Measurements from ENCODE around the gene SIPA1L3. TPM values are rescaled to one million over a fixed set of nuclear protein-coding genes. Genes with fewer than 3 reads are reported as not detected.

SIPA1L3 gene
- total and polyA plus RNA-seq, 2 of the 13 experiments (the other 11 are each of a cell fraction or from before 2014, with no cell fraction given) = 5.5 to 7.7 TPM

DNA sequence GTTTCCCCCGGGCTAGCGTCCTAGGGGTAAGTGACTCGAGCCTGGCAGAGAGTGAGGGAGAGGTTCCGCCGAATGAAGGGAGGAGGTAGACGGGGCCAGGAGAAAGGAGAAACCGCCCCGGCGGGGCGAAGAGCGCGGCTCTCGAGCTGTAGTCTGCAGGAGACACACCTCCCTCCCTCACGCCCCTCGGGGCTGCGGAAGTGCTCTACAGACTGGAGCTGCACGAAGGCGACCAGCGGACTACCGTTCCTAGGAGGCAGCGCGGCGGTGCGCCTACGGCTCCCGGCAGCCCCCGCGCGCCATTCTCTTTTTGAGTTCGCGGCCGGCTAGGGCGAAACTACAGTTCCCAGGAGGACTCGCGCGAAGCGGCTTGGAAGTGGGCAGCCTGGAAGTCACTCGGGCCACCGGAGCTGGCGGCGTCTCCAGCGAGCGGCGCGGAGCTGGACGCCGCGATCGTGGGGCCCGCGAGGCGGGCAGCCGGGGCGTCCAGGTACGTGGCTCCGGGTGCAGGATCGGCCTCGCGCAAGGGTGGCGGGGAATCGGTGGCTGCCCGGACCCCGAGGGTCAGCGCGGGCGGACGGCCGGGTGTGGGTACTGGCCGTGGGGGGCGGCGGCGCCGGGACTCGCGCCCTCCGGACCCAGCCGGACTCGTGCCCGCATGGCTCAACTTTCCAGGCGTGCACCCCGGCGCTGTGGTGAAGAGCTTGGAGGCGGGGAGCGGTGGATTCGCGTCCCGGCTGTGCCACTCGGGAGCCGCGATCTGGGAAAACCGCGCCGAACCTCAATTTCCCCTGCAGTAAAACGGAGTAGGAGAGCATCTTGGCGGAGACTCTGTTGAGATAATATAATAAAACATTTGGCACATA is at the start of gene SIPA1L3 (continued):
- TF ChIP-seq HMGXB4 (CRISPR knock-in tag; IDR thresholded peaks at IDR 0.05; ENCODE audit: borderline replicate concordance in 1 of 2, low read depth in 1 of 2) (peak in 1 of 2 experiments; percentile 67; a peak in 1 of 4 replicates), ZNF24 (IDR thresholded peaks at IDR 0.05) (no peak), NR2C2 (CRISPR knock-in tag; IDR thresholded peaks at IDR 0.05; ENCODE audit: borderline replicate concordance) (peak; percentile 79), ARHGAP35 (CRISPR knock-in tag; IDR thresholded peaks at IDR 0.05; ENCODE audit: borderline replicate concordance) (no peak), NAIF1 (CRISPR knock-in tag; IDR thresholded peaks at IDR 0.05; ENCODE audit: borderline replicate concordance) (no peak), MYNN (CRISPR knock-in tag; IDR thresholded peaks at IDR 0.05; ENCODE audit: low read depth) (no peak), ZNF761 (CRISPR knock-in tag; conservative IDR thresholded peaks at IDR 0.05) (0 out of 2 replicates have a peak, but pooled peaks have one; percentile 34), FOXC1 (CRISPR knock-in tag; IDR thresholded peaks at IDR 0.05; ENCODE audit: borderline replicate concordance) (peak; percentile 79), ZNF253 (CRISPR knock-in tag; IDR thresholded peaks at IDR 0.05; ENCODE audit: borderline replicate concordance) (peak; percentile 47; the same call in 1 of the 2 replicates), ZFX (CRISPR knock-in tag; IDR thresholded peaks at IDR 0.05; ENCODE audit: low read depth) (peak; percentile 54), ZNF205 (CRISPR knock-in tag; IDR thresholded peaks at IDR 0.05) (0 out of 2 replicates have a peak, but pooled peaks have one; percentile 4)
- TF ChIP-seq, protein P1, sequence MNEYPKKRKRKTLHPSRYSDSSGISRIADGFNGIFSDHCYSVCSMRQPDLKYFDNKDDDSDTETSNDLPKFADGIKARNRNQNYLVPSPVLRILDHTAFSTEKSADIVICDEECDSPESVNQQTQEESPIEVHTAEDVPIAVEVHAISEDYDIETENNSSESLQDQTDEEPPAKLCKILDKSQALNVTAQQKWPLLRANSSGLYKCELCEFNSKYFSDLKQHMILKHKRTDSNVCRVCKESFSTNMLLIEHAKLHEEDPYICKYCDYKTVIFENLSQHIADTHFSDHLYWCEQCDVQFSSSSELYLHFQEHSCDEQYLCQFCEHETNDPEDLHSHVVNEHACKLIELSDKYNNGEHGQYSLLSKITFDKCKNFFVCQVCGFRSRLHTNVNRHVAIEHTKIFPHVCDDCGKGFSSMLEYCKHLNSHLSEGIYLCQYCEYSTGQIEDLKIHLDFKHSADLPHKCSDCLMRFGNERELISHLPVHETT (CRISPR knock-in tag; conservative IDR thresholded peaks at IDR 0.05) = no peak
- TF ChIP-seq, protein P2, sequence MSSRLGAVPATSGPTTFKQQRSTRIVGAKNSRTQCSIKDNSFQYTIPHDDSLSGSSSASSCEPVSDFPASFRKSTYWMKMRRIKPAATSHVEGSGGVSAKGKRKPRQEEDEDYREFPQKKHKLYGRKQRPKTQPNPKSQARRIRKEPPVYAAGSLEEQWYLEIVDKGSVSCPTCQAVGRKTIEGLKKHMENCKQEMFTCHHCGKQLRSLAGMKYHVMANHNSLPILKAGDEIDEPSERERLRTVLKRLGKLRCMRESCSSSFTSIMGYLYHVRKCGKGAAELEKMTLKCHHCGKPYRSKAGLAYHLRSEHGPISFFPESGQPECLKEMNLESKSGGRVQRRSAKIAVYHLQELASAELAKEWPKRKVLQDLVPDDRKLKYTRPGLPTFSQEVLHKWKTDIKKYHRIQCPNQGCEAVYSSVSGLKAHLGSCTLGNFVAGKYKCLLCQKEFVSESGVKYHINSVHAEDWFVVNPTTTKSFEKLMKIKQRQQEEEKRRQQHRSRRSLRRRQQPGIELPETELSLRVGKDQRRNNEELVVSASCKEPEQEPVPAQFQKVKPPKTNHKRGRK (CRISPR knock-in tag; IDR thresholded peaks at IDR 0.05) = no peak
- TF ChIP-seq, protein P3, sequence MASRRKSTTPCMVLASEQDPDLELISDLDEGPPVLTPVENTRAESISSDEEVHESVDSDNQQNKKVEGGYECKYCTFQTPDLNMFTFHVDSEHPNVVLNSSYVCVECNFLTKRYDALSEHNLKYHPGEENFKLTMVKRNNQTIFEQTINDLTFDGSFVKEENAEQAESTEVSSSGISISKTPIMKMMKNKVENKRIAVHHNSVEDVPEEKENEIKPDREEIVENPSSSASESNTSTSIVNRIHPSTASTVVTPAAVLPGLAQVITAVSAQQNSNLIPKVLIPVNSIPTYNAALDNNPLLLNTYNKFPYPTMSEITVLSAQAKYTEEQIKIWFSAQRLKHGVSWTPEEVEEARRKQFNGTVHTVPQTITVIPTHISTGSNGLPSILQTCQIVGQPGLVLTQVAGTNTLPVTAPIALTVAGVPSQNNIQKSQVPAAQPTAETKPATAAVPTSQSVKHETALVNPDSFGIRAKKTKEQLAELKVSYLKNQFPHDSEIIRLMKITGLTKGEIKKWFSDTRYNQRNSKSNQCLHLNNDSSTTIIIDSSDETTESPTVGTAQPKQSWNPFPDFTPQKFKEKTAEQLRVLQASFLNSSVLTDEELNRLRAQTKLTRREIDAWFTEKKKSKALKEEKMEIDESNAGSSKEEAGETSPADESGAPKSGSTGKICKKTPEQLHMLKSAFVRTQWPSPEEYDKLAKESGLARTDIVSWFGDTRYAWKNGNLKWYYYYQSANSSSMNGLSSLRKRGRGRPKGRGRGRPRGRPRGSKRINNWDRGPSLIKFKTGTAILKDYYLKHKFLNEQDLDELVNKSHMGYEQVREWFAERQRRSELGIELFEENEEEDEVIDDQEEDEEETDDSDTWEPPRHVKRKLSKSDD (CRISPR knock-in tag; IDR thresholded peaks at IDR 0.05; ENCODE audit: low read depth) = 0 out of 2 replicates have a peak, but pooled peaks have one; percentile 43
